GM18868 (cell line): ENCODE measurements around the gene KIAA0319L.

Experiments
- ATAC-seq: cut with Tn5 transposase; IDR thresholded peaks from one replicate; pipeline ENCODE4 v1.9.1; 2021; ENCODE audit warnings: mild to moderate bottlenecking, moderate library complexity; ENCODE audit not compliant: unreplicated experiment

KIAA0319L gene

DNA sequence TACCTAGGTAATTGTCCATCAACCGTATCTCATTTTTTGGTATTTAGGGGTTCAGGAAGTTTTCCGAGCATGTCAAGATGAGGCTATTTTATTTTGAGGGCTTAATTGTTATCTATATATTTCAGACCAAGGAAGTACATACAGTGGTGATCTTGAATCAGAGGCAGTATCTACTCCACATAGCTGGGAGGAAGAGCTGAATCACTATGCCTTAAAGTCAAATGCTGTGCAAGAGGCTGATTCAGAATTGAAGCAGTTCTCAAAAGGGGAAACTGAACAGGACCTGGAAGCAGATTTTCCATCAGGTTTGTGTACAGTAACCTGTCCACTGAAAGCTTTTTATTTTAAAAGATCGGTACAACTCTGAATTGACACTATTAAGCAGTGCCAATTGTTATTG is 158.5 kb downstream of the KIAA0319L start:
- ATAC-seq = no peak

DNA sequence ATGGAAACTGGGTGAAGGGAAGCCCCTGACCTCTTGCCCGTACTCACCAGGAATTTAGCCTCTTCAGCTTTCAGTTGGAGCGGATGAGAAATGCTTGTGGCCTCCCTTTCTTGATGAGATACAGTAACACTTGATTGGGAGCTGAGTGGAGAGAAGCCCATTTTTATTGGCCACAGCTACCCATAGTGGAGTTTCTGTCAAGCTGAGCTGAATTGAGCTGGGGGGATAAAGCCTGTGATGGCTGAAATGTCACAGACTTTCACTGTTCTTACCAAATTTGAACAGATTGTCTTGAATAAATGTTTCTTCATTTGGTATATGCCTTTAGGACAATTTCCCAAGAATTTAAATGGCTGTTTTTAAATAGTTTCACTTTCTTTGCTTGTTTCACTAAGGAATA is 162.8 kb downstream of the KIAA0319L start:
- ATAC-seq = no peak

DNA sequence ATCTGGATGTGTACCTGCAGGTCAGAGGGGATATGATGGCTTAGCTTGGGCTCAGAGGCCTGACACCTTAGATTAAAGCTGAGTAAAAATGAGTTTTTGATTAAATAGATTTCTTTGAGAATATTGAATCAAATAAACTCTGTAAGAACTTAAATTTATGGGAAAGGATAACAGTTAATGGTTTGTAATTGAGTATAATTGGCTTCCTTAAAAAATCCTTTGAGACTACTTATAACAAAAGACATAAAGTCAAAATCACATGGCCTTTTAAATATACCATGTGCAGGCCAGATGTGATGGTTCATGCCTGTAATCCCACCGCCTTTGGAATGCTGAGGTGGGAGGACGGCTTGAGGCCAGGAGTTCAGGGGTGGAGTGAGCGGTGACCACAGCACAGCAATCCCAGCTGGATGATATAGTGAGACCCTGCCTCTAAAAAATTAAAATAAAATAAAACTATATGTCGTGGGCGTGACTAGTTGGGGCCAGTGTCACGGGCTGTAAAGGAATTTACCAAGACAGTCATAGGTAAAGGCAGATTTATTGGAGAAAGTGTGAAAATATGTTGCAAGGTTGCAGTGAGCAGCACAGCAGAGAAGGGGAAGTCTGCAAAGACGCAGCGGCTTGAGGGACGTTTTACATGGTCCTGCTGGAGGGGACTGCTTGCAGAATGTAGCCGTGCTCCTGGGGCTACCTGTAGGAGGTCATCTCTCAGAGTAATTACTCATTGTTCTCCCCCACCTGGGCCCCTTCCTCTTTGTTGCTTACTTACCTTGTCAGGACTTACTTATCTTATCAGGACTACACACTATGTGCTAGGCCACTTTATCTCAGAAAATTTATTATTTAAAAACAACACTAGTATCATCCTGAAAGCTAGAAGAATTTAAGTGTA is 166.4 kb downstream of the KIAA0319L start:
- no peak for ATAC-seq

DNA sequence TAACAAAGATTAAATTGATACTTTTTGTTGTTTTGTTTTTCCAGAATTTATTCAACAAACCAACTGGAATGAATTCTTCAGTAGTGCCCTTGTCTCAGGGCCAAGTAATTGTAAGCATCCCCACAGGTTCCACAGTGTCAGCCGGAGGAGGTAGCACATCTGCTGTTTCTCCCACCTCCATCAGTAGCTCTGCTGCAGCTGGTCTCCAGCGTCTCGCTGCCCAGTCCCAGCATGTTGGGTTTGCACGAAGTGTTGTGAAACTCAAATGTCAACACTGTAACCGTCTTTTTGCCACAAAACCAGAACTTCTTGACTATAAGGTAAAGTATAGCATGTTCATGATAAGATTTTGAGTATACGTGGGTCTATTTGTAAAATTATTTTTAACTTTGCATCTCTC is 170.2 kb downstream of the KIAA0319L start:
- no peak for ATAC-seq

DNA sequence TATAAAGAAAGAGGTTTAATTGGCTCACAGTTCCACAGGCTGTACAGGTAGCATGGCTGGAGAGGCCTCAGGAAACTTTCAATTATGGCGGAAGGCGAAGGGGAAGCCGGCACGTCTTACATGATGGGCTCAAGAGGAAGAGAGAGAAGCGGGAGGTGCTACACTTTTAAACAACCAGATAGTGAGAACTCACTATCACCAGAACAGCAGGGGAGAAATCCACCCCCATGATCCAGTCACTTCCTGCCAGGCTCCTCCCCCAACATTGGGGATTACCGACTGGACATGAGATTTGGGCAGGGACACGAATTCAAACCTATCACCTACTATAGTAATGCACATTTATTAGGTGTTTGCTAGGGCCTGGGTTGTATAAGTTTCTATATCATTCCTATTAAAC is 170.9 kb downstream of the KIAA0319L start:
- ATAC-seq = no peak
